H1 (cell line): ENCODE data around the gene C19orf12. TPM values are rescaled to one million over a fixed set of nuclear protein-coding genes. Genes with fewer than 3 reads are reported as not detected.

Source experiments
- CTCF ChIA-PET: fragments of 300-600 bp; sonication (Branson Sonifier 250); formaldehyde crosslinking; loops from one replicate; lab custom pipeline; 2021; ENCODE audit not compliant: partially characterized antibody; lab: Charles Lee
- POLR2A ChIA-PET: fragments of 300-600 bp; sonication (Branson Sonifier 250); formaldehyde crosslinking; loops from one replicate; lab custom pipeline; 2021; ENCODE audit warnings: inconsistent platforms; ENCODE audit not compliant: partially characterized antibody; lab: Charles Lee
- DNase-seq, 2 experiments: peaks; one replicate each; pipeline versions ENCODE4 v3.0.0 to v3.0.0-alpha.2; 2010 to 2022; ENCODE audit warnings: low spot score in 2 of 2, low read depth in 1 of 2, mixed read lengths in 1 of 2
- FAIRE-seq: peaks from 2 replicates; lab custom pipeline; 2011; peaks lifted over from hg19 to GRCh38; lab: Jason Lieb, UNC
- H2AFZ ChIP-seq: 2 replicates; pipeline ENCODE4 v1.8.1; 2012; ENCODE audit warnings: low read length, inconsistent platforms
- H2AK5ac ChIP-seq: 2 replicates; pipeline ENCODE4 v1.6.1; 2013; ENCODE audit warnings: low read depth, low read length
- H2BK120ac ChIP-seq: replicated peaks from 2 replicates; pipeline ENCODE3; 2013; ENCODE audit warnings: low read depth, low read length, inconsistent platforms
- H2BK12ac ChIP-seq: 2 replicates; pipeline ENCODE4 v1.6.1; 2013; ENCODE audit warnings: low read depth, low read length
- H2BK15ac ChIP-seq: 2 replicates; pipeline ENCODE4 v1.6.1; 2013; ENCODE audit warnings: low read length
- H2BK20ac ChIP-seq: 2 replicates; pipeline ENCODE4 v1.6.1; 2013; ENCODE audit warnings: low read length
- H2BK5ac ChIP-seq: 2 replicates; pipeline ENCODE4 v1.6.1; 2013; ENCODE audit warnings: low read depth, low read length
- H3K14ac ChIP-seq: 2 replicates; pipeline ENCODE4 v1.6.1; 2013; ENCODE audit warnings: inconsistent platforms; ENCODE audit not compliant: insufficient read length
- H3K18ac ChIP-seq: 2 replicates; pipeline ENCODE4 v1.6.1; 2013; ENCODE audit warnings: low read length; ENCODE audit errors: extremely low read depth
- H3K23ac ChIP-seq: 2 replicates; pipeline ENCODE4 v1.6.1; 2013; ENCODE audit warnings: inconsistent platforms; ENCODE audit not compliant: insufficient read length
- H3K23me2 ChIP-seq: 2 replicates; pipeline ENCODE4 v1.6.1; 2013; ENCODE audit warnings: low read depth, low read length
- H3K27ac ChIP-seq: 2 replicates; pipeline ENCODE4 v1.6.1; 2011; ENCODE audit warnings: low read depth, low read length, inconsistent platforms
- H3K27me3 ChIP-seq, 4 experiments: replicated peaks in 1 of 4; 1 replicate in 1 of 4; 2 replicates in 3 of 4; pipeline versions ENCODE4 v1.6.1 to v1.8.1; 2011 to 2013; ENCODE audit warnings: low read length in 3 of 4, mild to moderate bottlenecking in 3 of 4, inconsistent platforms in 2 of 4, mixed read lengths in 2 of 4, moderate library complexity in 1 of 4; ENCODE audit not compliant: control insufficient read depth in 3 of 4, insufficient read depth in 3 of 4; ENCODE audit errors: extremely low read depth in 1 of 4
- H3K36me3 ChIP-seq, 4 experiments: 2 replicates each; pipeline versions ENCODE4 v1.6.1 to v1.8.1; 2011 to 2013; ENCODE audit warnings: mild to moderate bottlenecking in 4 of 4, low read length in 3 of 4, moderate library complexity in 2 of 4, control low read depth in 1 of 4, inconsistent platforms in 1 of 4; ENCODE audit not compliant: insufficient read depth in 4 of 4, control insufficient read depth in 2 of 4
- H3K4ac ChIP-seq: replicated peaks from 2 replicates; pipeline ENCODE3; 2013; ENCODE audit warnings: low read length, low read depth, mixed read lengths, inconsistent platforms; ENCODE audit not compliant: insufficient read length
- H3K4me1 ChIP-seq, 4 experiments: replicated peaks in 1 of 4; 1 replicate in 1 of 4; 2 replicates in 3 of 4; pipeline versions ENCODE4 v1.6.1 to v1.8.1; 2011 to 2013; ENCODE audit warnings: low read length in 3 of 4, inconsistent platforms in 2 of 4, mixed read lengths in 1 of 4; ENCODE audit not compliant: insufficient read depth in 4 of 4, control insufficient read depth in 3 of 4
- H3K4me2 ChIP-seq, 2 experiments: 2 replicates each; pipeline versions ENCODE4 v1.6.1 to v1.8.1; 2011 to 2013; ENCODE audit warnings: low read depth in 2 of 2, low read length in 2 of 2, control low read depth in 1 of 2, inconsistent platforms in 1 of 2, mild to moderate bottlenecking in 1 of 2; ENCODE audit not compliant: insufficient read depth in 1 of 2
- H3K4me3 ChIP-seq, 4 experiments: fragments of 200-600, 300-600 bp in 1 of 4; sonication (generic), shearing (Covaris generic), sonication (Bioruptor Twin) in 1 of 4; 2 replicates each; pipeline versions ENCODE4 v1.5.1 to v1.8.1; 2011 to 2016; ENCODE audit warnings: low read length in 4 of 4, low read depth in 3 of 4, control low read depth in 2 of 4, inconsistent platforms in 2 of 4, mild to moderate bottlenecking in 2 of 4, mixed read lengths in 1 of 4, moderate library complexity in 1 of 4; ENCODE audit not compliant: insufficient read depth in 2 of 4; ENCODE audit errors: extremely low read depth in 1 of 4
- H3K56ac ChIP-seq: replicated peaks from 2 replicates; pipeline ENCODE3; 2013; ENCODE audit warnings: low read depth, mild to moderate bottlenecking, mixed read lengths, low read length, inconsistent platforms; ENCODE audit not compliant: insufficient read length
- H3K79me1 ChIP-seq: 2 replicates; pipeline ENCODE4 v1.6.1; 2013; ENCODE audit warnings: low read depth, low read length, control low read depth
- H3K79me2 ChIP-seq, 2 experiments: 2 replicates each; pipeline versions ENCODE4 v1.6.1 to v1.8.1; 2012 to 2013; ENCODE audit warnings: low read length in 2 of 2, mild to moderate bottlenecking in 2 of 2, inconsistent platforms in 1 of 2; ENCODE audit not compliant: insufficient read depth in 2 of 2, control insufficient read depth in 1 of 2
- H3K9ac ChIP-seq, 4 experiments: replicated peaks in 1 of 4; 1 replicate in 1 of 4; 2 replicates in 3 of 4; pipeline versions ENCODE4 v1.6.1 to v1.8.1; 2011 to 2013; ENCODE audit warnings: low read depth in 3 of 4, low read length in 3 of 4, control low read depth in 2 of 4, mild to moderate bottlenecking in 2 of 4, moderate library complexity in 2 of 4, inconsistent platforms in 1 of 4; ENCODE audit errors: extremely low read depth in 1 of 4
- H3K9me3 ChIP-seq, 2 experiments: 2 replicates each; pipeline versions ENCODE4 v1.6.1 to v1.8.1; 2012 to 2013; ENCODE audit warnings: mild to moderate bottlenecking in 2 of 2, moderate library complexity in 2 of 2, control low read depth in 1 of 2, inconsistent platforms in 1 of 2, low read depth in 1 of 2, low read length in 1 of 2, mixed read lengths in 1 of 2; ENCODE audit not compliant: insufficient read depth in 2 of 2
- H4K20me1 ChIP-seq, 2 experiments: replicated peaks in 1 of 2; 2 replicates each; pipeline versions ENCODE3 to v1.8.1; 2011 to 2013; ENCODE audit warnings: inconsistent platforms in 2 of 2, low read length in 2 of 2, mild to moderate bottlenecking in 1 of 2; ENCODE audit not compliant: insufficient read depth in 2 of 2, control insufficient read depth in 1 of 2
- H4K5ac ChIP-seq: 2 replicates; pipeline ENCODE4 v1.6.1; 2013; ENCODE audit warnings: low read length, low read depth, mixed read lengths, inconsistent platforms; ENCODE audit not compliant: insufficient read length
- H4K8ac ChIP-seq: 2 replicates; pipeline ENCODE4 v1.8.0; 2013; ENCODE audit warnings: mild to moderate bottlenecking, moderate library complexity, low read length, inconsistent platforms; ENCODE audit not compliant: insufficient read depth; ENCODE audit errors: extremely low read depth
- H4K91ac ChIP-seq: replicated peaks from 2 replicates; pipeline ENCODE3; 2013; ENCODE audit warnings: low read length, mixed read lengths, inconsistent platforms; ENCODE audit not compliant: insufficient read length
- ASH2L ChIP-seq: fragments of 200-600, 300-600 bp; sonication (generic); IDR thresholded peaks from one replicate; pipeline ENCODE4 v1.7.1; 2017; ENCODE audit warnings: low read length
- POLR2A ChIP-seq, 2 experiments: IDR thresholded peaks; 1 replicate in 1 of 2; 2 replicates in 1 of 2; pipeline ENCODE4 v1.6.1; 2011; ENCODE audit warnings: low read depth in 2 of 2, low read length in 2 of 2, mild to moderate bottlenecking in 2 of 2; ENCODE audit errors: control extremely low read depth in 1 of 2
- POU5F1 ChIP-seq: IDR thresholded peaks from 2 replicates; pipeline ENCODE4 v1.6.1; 2011; ENCODE audit warnings: low read depth, mild to moderate bottlenecking, low read length, moderate library complexity
- TCF12 ChIP-seq: IDR thresholded peaks from 2 replicates; pipeline ENCODE4 v1.6.1; 2011; ENCODE audit warnings: low read depth, mild to moderate bottlenecking, low read length
- WGBS, 2 experiments: shearing (Covaris generic) in 1 of 2; methylation state at CpG; one replicate each; pipeline versions ENCODE4 v1.1.6 to v1.1.7; 2013 to 2015; ENCODE audit warnings: low lambda C conversion rate in 2 of 2, mixed read lengths in 2 of 2, inconsistent platforms in 1 of 2, low coverage in 1 of 2, missing lambda C conversion rate in 1 of 2; ENCODE audit not compliant: insufficient replicate concordance in 2 of 2, insufficient coverage in 1 of 2, insufficient read length in 1 of 2; ENCODE audit errors: extremely low coverage in 1 of 2, missing lambda C conversion rate in 1 of 2; 5-methylcytosine and 5-hydroxymethylcytosine counted together
- polyA plus RNA-seq, 7 experiments: library from polyadenylated mRNA; depleted of rRNA in 3 of 7; stranded (reverse) in 5 of 7; unstranded in 2 of 7; fragments of >200 nt in 5 of 7; fragments of 200-250 nt in 2 of 7; gene quantifications; 1 replicate in 5 of 7; 2 replicates in 1 of 7; 4 replicates in 1 of 7; pipeline versions ENCODE4 v1.2.1 to v1.2.3, GENCODE V29; 2011 to 2013; ENCODE audit warnings: missing spikeins in 2 of 7, mixed read lengths in 2 of 7
- total RNA-seq: library from RNA; stranded (reverse); fragmentation: NEBNext Ultra II Directional; extraction: Animal tissue kit (Norgen Biotek cat#: 25700); gene quantifications from 2 replicates; pipeline ENCODE4 v1.2.1, GENCODE V29; 2021

C19orf12 gene
- total and polyA plus RNA-seq, 2 of the 8 experiments (the other 6 are each of a cell fraction or from before 2014, with no cell fraction given): 10.7 to 11.9 TPM

DNA sequence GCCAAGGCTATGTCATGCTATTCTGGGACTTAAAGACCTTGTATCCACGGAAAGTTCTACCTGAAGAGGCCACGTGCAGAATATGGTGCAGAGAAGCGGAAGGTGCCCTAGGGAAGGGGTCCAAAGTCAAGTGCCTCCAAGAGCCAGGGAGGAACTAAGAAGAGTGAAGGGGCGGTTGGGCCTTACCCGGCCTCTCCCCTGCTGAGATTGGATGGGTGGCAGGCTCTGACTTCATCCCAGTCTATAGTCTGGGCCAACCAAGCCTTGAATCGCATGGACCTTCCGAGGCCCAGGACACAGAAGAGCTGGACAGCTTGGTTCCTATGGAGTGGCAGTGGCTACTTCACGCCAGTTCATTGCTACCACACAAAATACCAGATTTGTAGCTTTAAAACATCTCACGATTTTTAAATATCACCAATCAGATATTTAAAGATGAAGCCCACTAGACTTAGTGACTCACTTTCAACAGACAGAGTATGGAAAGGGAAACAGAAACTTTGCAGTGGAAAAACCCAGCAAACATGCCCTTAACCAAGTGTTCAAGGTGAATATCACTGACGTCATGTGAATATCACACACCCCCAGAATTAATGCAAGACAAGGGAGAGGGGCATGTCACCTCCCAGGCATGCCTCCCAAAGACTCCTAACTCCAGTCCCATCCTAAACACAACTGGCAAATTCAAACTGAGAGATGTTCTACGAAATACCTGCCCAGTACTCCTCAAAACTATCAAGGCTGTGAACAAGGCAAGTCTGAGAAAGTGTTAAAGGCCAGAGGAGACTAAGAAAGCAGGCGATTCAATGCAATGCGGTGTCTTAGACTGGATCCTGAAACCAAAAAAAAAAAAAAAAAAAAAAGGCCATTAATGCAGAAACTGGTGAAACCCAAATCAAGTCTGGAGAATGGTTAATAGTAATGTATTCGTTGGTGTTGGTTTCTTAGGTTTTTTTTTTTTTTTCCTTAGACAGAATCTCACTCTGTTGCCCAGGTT is 10.2 kb downstream of the C19orf12 start:
- Histone ChIP-seq H3K23ac (no peak overlapping the region), H3K4me1 (no peaks in the 10 kb centered on the region; a peak in 1 of 7 replicates), H3K36me3 (no peaks in the 10 kb centered on the region), H3K79me2 (no peaks in the 10 kb centered on the region), H4K20me1 (no peaks in the 10 kb centered on the region), H3K56ac (no peak overlapping the region), H3K4me2 (no peak overlapping the region), H2BK15ac (no peak overlapping the region), H3K27ac (no peak overlapping the region), H4K91ac (no peak overlapping the region), H3K27me3 (no peaks in the 10 kb centered on the region), H3K4me3 (no peak overlapping the region), H3K4ac (no peak overlapping the region), H2BK120ac (no peak overlapping the region), H2AK5ac (no peak overlapping the region), H3K9me3 (no peaks in the 10 kb centered on the region), H3K18ac (no peak overlapping the region), H4K8ac (no peak overlapping the region), H3K9ac (no peak overlapping the region), H3K79me1 (peaks cover 4% of the 10 kb centered on the region; the same call in 1 of the 2 replicates), H3K14ac (no peak overlapping the region), H2BK20ac (no peak overlapping the region), H2AFZ (no peak overlapping the region), H2BK5ac (no peak overlapping the region), H2BK12ac (no peak overlapping the region), H4K5ac (no peak overlapping the region), H3K23me2 (no peaks in the 10 kb centered on the region)
- ChIA-PET CTCF (interaction anchor here (1.3 kb wide), 1 partner anchor 11 kb away, joined by 3 read pairs; no protein-coding TSS in a partner anchor), POLR2A (interaction anchor here (2.7 kb wide), 1 partner anchor 10 kb away, joined by 16 read pairs; the partner anchor contains the start of gene C19orf12)
- DNase-seq (no peak), FAIRE-seq (no peak)
- 90% methylated on average over 14 of the region's 14 CpGs; no CpG with 5 or more reads in 1 of the 2 experiments for WGBS, 2 experiments
- TF ChIP-seq POU5F1: no peak
- TF ChIP-seq TCF12: no peak
- TF ChIP-seq ASH2L: no peak
- TF ChIP-seq POLR2A (IDR thresholded peaks at IDR 0.05; ENCODE audit: control extremely low read depth in 1 of 2, low read depth in 2 of 2, low read length in 2 of 2): no peak
